Measurements from ENCODE around the gene PAX5. TPM values are rescaled to one million over a fixed set of nuclear protein-coding genes. Genes with fewer than 3 reads are reported as not detected.

PAX5 gene
- total RNA-seq, 2 experiments from 2014 or later, result 0.95 to 1.1 TPM

DNA sequence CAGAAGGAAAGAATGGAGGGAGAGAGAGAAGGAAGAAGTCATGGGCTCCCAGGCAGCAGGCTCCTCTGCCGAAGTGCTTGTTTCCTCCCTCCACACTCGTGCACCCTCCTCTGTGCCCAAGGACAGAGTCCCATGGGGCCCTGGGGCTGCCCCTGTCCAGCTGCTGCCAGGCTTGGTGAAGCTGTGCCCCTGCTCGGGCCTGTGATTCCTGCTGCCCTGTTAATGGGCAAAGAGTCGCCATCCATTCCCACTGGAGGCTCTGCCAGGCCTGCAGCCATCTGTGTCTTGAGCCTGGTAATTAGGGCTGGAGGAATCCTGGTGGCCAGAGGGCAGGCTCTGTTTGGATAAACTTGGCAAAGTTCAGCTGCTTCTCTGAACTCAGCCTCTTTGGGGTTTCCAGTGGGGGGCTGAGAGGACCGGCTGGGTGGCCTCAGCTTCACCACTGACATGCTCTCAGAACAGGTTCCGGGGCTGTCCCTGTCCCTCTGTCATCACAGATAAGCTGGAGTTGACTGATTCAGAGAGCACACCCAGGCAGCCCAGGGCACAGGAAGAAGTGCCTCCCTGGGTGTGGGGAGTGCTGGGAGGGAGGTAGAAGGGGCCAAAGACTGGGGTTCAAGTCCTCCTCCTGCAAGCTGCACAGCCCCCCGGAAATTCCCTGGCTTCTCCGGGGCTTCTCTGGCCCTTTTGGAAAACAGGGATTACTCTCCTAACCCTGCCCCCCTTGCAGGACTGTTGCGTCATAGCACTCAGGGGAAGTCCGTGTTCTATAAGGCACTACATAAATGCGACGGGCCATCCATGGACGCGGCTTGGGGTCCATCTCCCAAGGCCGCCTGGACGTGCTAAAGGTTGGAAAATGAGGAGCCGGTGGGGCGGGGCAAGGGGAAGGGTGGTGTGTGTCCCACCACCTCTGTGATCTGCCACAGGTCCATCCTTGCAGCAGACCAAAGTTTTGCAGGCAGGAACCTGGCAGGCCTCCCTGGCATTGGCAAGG is 154.8 kb downstream of the PAX5 start:
- Mint-ChIP-seq H3K4me3 (no peak overlapping the region), H3K9me3 (no peaks in the 10 kb centered on the region), H3K36me3 (ENCODE audit: low read depth) (no peaks in the 10 kb centered on the region), H3K27me3 (peaks cover 2% of the 10 kb centered on the region), H3K27ac (no peak overlapping the region), H3K4me1 (ENCODE audit: low read depth) (no peaks in the 10 kb centered on the region)
- ChIA-PET POLR2A (interaction anchor here (1.0 kb wide), 1 partner anchor 713 kb away, joined by 3 read pairs; the partner anchor contains the start of gene TOMM5), CTCF (interaction anchor here (1.7 kb wide), 1 partner anchor 112 kb away, joined by 4 read pairs; no protein-coding TSS in a partner anchor)
- TF ChIP-seq, protein P1, sequence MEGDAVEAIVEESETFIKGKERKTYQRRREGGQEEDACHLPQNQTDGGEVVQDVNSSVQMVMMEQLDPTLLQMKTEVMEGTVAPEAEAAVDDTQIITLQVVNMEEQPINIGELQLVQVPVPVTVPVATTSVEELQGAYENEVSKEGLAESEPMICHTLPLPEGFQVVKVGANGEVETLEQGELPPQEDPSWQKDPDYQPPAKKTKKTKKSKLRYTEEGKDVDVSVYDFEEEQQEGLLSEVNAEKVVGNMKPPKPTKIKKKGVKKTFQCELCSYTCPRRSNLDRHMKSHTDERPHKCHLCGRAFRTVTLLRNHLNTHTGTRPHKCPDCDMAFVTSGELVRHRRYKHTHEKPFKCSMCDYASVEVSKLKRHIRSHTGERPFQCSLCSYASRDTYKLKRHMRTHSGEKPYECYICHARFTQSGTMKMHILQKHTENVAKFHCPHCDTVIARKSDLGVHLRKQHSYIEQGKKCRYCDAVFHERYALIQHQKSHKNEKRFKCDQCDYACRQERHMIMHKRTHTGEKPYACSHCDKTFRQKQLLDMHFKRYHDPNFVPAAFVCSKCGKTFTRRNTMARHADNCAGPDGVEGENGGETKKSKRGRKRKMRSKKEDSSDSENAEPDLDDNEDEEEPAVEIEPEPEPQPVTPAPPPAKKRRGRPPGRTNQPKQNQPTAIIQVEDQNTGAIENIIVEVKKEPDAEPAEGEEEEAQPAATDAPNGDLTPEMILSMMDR (IDR thresholded peaks at IDR 0.05), result no peak
- DNase-seq (peak; percentile 51), ATAC-seq (peak; percentile 92)
- intact Hi-C loops (cut with micrococcal nuclease), result no loop called here

- no peaks in the 10 kb centered on the region for H3K36me3 Mint-ChIP-seq (ENCODE audit: low read depth)
- ChIA-PET CTCF (interaction anchor here (1.0 kb wide), 1 partner anchor 12 kb away, joined by 3 read pairs; no protein-coding TSS in a partner anchor), POLR2A (no interaction called here)
- TF ChIP-seq, protein P1 (IDR thresholded peaks at IDR 0.05), result no peak
- H3K27me3 Mint-ChIP-seq, result peaks cover 2% of the 10 kb centered on the region
- H3K9me3 Mint-ChIP-seq, result no peaks in the 10 kb centered on the region
- ATAC-seq, result no peak
- DNase-seq, result no peak
- H3K4me1 Mint-ChIP-seq (ENCODE audit: low read depth), result no peaks in the 10 kb centered on the region
- intact Hi-C loops (cut with micrococcal nuclease), result no loop called here
- no peak overlapping the region for H3K4me3 Mint-ChIP-seq
- no peak overlapping the region for H3K27ac Mint-ChIP-seq
Measured at GRCh38 chr9:36877239-36877638, 156.8 kb downstream of the PAX5 start.

DNA sequence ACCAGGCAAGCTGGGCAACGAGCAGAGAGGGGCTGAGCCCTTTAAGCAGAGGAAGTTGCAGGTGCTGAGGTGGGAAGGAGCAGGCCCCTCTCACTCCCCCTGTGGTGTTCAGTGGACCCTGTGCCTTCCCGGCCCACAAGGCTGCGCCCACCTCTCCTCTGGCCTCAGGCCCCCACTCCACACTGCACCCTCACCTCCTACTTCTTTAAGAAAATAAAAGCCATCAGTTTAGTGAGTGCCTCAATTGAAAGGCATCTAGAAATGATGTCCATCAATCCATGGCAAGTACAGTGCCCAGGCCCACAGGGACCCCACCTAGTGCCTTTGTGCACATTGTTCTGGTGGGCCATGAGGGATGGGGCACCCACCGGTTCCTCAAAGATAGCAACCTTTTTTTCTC is 158.0 kb downstream of the PAX5 start:
- H3K9me3 Mint-ChIP-seq, result no peaks in the 10 kb centered on the region
- peaks cover 2% of the 10 kb centered on the region for H3K27me3 Mint-ChIP-seq
- no peak for ATAC-seq
- H3K36me3 Mint-ChIP-seq (ENCODE audit: low read depth), result no peaks in the 10 kb centered on the region
- intact Hi-C loops (cut with micrococcal nuclease), result no loop called here
- H3K4me3 Mint-ChIP-seq, result no peak overlapping the region
- ChIA-PET POLR2A (no interaction called here), CTCF (interaction anchor here (0.7 to 5.0 kb wide), 4 partner anchors 9 to 113 kb away, joined by 3 to 105 read pairs (median 4); no protein-coding TSS in a partner anchor)
- TF ChIP-seq, protein P1 (IDR thresholded peaks at IDR 0.05), result no peak
- H3K4me1 Mint-ChIP-seq (ENCODE audit: low read depth), result no peaks in the 10 kb centered on the region
- DNase-seq, result no peak
- no peak overlapping the region for H3K27ac Mint-ChIP-seq

DNA sequence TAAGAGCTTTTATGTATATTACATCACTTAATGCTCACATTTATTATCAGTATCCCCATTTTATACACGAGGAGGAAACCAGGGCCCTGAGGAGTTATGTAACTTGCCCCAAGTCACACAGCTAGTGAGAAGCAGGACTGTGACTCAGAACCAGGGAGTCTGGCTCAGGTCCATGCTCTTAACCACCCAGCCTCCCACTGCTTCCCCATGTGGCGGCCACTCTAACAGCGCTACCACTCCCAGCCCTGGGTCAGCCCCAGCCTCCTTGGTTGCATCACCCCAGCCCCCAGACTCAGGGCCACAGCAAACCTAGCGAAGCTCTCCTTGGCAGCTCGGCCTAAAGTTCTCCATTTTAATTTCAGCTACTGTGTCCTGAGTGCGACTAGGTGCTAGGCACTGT is 159.1 kb downstream of the PAX5 start:
- H3K9me3 Mint-ChIP-seq, result no peaks in the 10 kb centered on the region
- no peak for ATAC-seq
- TF ChIP-seq, protein P1 (IDR thresholded peaks at IDR 0.05), result no peak
- intact Hi-C loops (cut with micrococcal nuclease), result no loop called here
- POLR2A ChIA-PET, result interaction anchor here (0.7 to 1.5 kb wide), 2 partner anchors 8 to 63 kb away, joined by 3 to 5 read pairs; no protein-coding TSS in a partner anchor
- peaks cover 2% of the 10 kb centered on the region for H3K27me3 Mint-ChIP-seq
- H3K27ac Mint-ChIP-seq, result no peak overlapping the region
- H3K4me1 Mint-ChIP-seq (ENCODE audit: low read depth), result no peaks in the 10 kb centered on the region
- H3K36me3 Mint-ChIP-seq (ENCODE audit: low read depth), result no peaks in the 10 kb centered on the region
- H3K4me3 Mint-ChIP-seq, result no peak overlapping the region
- DNase-seq, result no peak
- CTCF ChIA-PET, result interaction anchor here (0.8 to 5.0 kb wide), 10 partner anchors 9 to 499 kb away, joined by 3 to 105 read pairs (median 7); no protein-coding TSS in a partner anchor
